Parietal lobe (tissue), 1 donor: ENCODE measurements around the gene PROSER1. TPM values are rescaled to one million over a fixed set of nuclear protein-coding genes. Genes with fewer than 3 reads are reported as not detected.

Source experiments
- total RNA-seq: library from RNA; depleted of rRNA; stranded (reverse); fragments of >200 nt; gene quantifications from one replicate; pipeline ENCODE4 v1.2.3, GENCODE V29; 2014

The PROSER1 gene
- 51.3 TPM for total RNA-seq

DNA sequence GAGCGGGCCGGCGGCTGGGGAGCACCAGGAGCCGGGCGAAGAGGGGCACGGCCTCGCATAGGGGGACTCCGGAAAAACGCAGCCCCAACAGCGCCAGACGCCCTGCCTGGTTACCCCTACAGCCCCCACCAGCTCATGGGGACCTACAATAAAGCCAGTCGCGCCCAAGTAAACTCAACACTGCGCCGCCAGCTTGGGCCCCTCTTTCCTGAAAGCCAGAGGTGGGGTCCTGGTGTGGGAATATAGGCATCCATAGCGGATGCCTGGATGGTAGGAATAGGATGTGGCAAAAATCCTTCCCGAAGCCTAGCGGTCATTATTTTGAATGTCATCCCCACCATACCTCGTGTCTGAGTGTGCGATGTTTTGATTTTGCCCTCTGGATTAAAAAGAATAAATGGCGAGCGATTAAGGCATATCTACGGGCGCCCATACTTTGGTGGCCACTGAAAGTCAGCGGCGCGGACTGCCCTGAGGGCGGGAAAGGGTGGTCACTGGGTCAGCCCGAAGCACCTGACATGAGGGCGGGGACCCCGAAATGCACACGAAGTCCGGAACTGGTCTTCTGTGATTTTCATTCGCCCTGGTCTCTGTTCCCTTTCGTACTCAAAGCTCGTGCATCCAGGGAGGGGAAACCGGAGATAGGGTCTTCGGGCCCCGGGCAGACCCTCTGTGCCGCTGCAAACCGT lies at the start of gene PROSER1, which contains the start of gene NHLRC3:
Gene PROSER1 (minus strand): TSS at position 210 of the 689 bp plus-strand sequence. CDS start 847 bp downstream, outside the sequence.
Gene NHLRC3 (plus strand): TSS at position 577 of the 689 bp plus-strand sequence. CDS start 184 bp downstream, outside the sequence.

DNA sequence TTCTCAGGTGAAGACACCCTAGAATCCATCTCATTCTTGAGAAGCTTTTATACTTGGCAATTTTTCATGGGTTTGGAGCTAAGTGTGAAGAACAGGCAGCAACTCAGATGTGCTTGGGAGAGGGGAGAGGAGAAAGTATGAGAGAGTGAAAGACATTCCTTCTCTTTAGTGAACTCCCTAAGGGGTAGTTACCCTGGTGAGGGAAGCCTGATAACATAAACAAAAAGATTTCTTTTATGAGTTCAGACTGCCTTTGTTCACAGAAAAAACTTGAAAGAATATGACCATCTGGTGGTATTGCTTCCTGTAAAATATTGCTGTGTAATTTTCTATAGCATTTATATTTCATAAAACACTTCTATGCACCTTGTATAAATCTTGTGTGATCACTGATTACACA lies 47.2 kb downstream of the PROSER1 start, which contains the start of gene STOML3:
Gene STOML3 (minus strand): TSS at position 139 of the 400 bp plus-strand sequence. CDS start 110 bp downstream, at position 29.

Other genes starting within 250 kb of the PROSER1 start
- gene STOML3, start 47.3 kb downstream of the PROSER1 start, total RNA-seq, result not detected
- 65.4 TPM for gene NHLRC3, start 367 bp upstream of the PROSER1 start, total RNA-seq